Uterus (tissue), 4 donors: ENCODE results near the gene DRAP1. TPM values are rescaled to one million over a fixed set of nuclear protein-coding genes. Genes with fewer than 3 reads are reported as not detected.
A peak's percentile ranks its signal among the peaks of the same experiment; 100 is the strongest.

Experiments used
- DNase-seq, 2 donors: peaks; one replicate each; pipeline ENCODE4 v3.0.0-alpha.2; 2019 to 2020
- H3K27ac ChIP-seq, 2 donors: fragments of 200-600 bp; sonication (generic); 1 replicate in 1 of 2; 2 replicates in 1 of 2; pipeline ENCODE4 v1.5.1; 2016 to 2018
- H3K27me3 ChIP-seq, 2 donors: fragments of 200-600 bp; sonication (generic); one replicate each; pipeline ENCODE4 v1.5.1; 2018 to 2019; ENCODE audit warnings: control low read depth in 1 of 2
- H3K36me3 ChIP-seq, 2 donors: fragments of 200-600 bp; sonication (generic); one replicate each; pipeline ENCODE4 v1.5.1; 2019; ENCODE audit warnings: control low read depth in 1 of 2
- H3K4me1 ChIP-seq, 2 donors: fragments of 200-600 bp; sonication (generic); one replicate each; pipeline ENCODE4 v1.5.1; 2018 to 2019; ENCODE audit warnings: control low read depth in 1 of 2
- H3K4me3 ChIP-seq, 2 donors: fragments of 200-600 bp; sonication (generic); 1 replicate in 1 of 2; 2 replicates in 1 of 2; pipeline ENCODE4 v1.5.1; 2018 to 2019; ENCODE audit warnings: mild to moderate bottlenecking in 1 of 2
- H3K9me3 ChIP-seq, 2 donors: fragments of 200-600 bp; sonication (generic); one replicate each; pipeline ENCODE4 v1.5.1; 2019; ENCODE audit warnings: control low read depth in 1 of 2
- POLR2A ChIP-seq, 2 donors: fragments of 450-650 bp; IDR thresholded peaks; one replicate each; pipeline ENCODE4 v1.6.1; 2016; ENCODE audit warnings: antibody characterized with exemption in 2 of 2, mild to moderate bottlenecking in 1 of 2, moderate library complexity in 1 of 2
- intact Hi-C: fragments of 100-400 bp; cut with DNase I; formaldehyde crosslinking; loops from one replicate; pipeline ENCODE4 v1.15.1; 2023; ENCODE audit warnings: low total_unique reads
- total RNA-seq, 4 donors: library from RNA; depleted of rRNA in 3 of 4; stranded (reverse); fragments of >200 nt in 3 of 4; gene quantifications; one replicate each; pipeline versions ENCODE4 v1.1.0 to v1.2.4, GENCODE V29; 2014 to 2023
- TF ChIP-seq, protein P1 (sequence below), 4 experiments: fragments of 200-600 bp in 2 of 4; fragments of 450-650 bp in 2 of 4; sonication (generic) in 2 of 4; IDR thresholded peaks; one replicate each; pipeline ENCODE4 v1.5.1; 2016 to 2019; ENCODE audit warnings: antibody characterized with exemption in 4 of 4, mild to moderate bottlenecking in 2 of 4, moderate library complexity in 1 of 4
- donor health status: DM: yes; HTN: yes; CAD: no.

DRAP1 gene
- total RNA-seq, 4 donors from 2014 or later: 9.2 to 83.0 (median 60.6) TPM

GRCh38 chr11:65958291-65958690, 39.1 kb downstream of the DRAP1 start:
- TF ChIP-seq, protein P1, sequence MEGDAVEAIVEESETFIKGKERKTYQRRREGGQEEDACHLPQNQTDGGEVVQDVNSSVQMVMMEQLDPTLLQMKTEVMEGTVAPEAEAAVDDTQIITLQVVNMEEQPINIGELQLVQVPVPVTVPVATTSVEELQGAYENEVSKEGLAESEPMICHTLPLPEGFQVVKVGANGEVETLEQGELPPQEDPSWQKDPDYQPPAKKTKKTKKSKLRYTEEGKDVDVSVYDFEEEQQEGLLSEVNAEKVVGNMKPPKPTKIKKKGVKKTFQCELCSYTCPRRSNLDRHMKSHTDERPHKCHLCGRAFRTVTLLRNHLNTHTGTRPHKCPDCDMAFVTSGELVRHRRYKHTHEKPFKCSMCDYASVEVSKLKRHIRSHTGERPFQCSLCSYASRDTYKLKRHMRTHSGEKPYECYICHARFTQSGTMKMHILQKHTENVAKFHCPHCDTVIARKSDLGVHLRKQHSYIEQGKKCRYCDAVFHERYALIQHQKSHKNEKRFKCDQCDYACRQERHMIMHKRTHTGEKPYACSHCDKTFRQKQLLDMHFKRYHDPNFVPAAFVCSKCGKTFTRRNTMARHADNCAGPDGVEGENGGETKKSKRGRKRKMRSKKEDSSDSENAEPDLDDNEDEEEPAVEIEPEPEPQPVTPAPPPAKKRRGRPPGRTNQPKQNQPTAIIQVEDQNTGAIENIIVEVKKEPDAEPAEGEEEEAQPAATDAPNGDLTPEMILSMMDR (IDR thresholded peaks at IDR 0.05): no peak
- no peak for TF ChIP-seq POLR2A (IDR thresholded peaks at IDR 0.05)
- Histone ChIP-seq H3K36me3 (no peaks in the 10 kb centered on the region), H3K27me3 (no peaks in the 10 kb centered on the region), H3K4me1 (peaks cover 6 to 8% of the 10 kb centered on the region in 2 donors), H3K4me3 (no peak overlapping the region), H3K9me3 (no peaks in the 10 kb centered on the region), H3K27ac (no peak overlapping the region)
- no peak for DNase-seq
- intact Hi-C loops: no loop called here

GRCh38 chr11:65958774-65959420, 39.7 kb downstream of the DRAP1 start:
- intact Hi-C loops: no loop called here
- DNase-seq: no peak
- no peaks in the 10 kb centered on the region for H3K36me3 ChIP-seq
- TF ChIP-seq POLR2A (IDR thresholded peaks at IDR 0.05): no peak
- TF ChIP-seq, protein P1 (IDR thresholded peaks at IDR 0.05): no peak
- H3K9me3 ChIP-seq: no peaks in the 10 kb centered on the region
- no peak overlapping the region for H3K4me3 ChIP-seq
- peaks cover 9% of the 10 kb centered on the region in 2 donors for H3K4me1 ChIP-seq
- no peak overlapping the region for H3K27ac ChIP-seq
- H3K27me3 ChIP-seq: no peaks in the 10 kb centered on the region

- intact Hi-C loops: no loop called here
- no peaks in the 10 kb centered on the region for H3K27me3 ChIP-seq
- peak overlapping the region; percentile 81 to 87 for H3K27ac ChIP-seq
- peak overlapping the region; percentile 51 to 88 for H3K4me3 ChIP-seq
- H3K9me3 ChIP-seq: no peaks in the 10 kb centered on the region
- TF ChIP-seq POLR2A (IDR thresholded peaks at IDR 0.05): no peak
- TF ChIP-seq, protein P1 (IDR thresholded peaks at IDR 0.05): no peak
- peaks cover 9 to 12% of the 10 kb centered on the region in 2 donors for H3K4me1 ChIP-seq
- DNase-seq: no peak
- no peaks in the 10 kb centered on the region for H3K36me3 ChIP-seq
Measured at GRCh38 chr11:65960824-65961266, 41.6 kb downstream of the DRAP1 start.

DNA sequence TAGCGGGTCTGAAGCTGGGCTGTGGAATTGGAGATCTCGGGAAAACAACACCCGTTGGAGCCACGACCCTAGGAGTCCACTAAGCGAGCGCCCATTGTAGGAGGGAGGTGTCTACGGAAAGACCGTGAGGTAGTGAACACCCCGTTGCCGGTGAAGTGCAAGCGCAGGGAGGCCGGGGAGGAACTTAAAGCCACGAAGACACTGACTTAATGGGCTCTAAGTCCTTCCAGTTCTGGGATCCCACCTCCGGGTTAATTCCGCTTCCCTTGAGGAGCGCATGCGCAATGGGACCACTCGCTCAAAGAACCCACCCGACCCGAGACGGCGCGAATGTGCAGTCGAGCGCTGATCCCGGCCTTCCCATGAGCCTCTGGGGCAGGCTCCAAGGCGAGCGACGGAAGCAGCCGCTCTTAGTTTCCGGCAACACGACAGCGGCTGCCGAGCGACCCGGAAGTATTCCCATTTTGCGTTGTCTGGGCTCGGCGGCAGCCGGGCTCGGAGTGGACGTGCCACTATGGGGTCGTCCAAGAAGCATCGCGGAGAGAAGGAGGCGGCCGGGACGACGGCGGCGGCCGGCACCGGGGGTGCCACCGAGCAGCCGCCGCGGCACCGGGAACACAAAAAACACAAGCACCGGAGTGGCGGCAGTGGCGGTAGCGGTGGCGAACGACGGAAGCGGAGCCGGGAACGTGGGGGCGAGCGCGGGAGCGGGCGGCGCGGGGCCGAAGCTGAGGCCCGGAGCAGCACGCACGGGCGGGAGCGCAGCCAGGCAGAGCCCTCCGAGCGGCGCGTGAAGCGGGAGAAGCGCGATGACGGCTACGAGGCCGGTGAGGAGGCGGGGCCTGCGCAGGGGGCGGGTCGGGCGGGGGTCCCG, 42.3 kb downstream of the DRAP1 start, which contains the start of gene SART1:
TSS of gene SART1 (plus strand) at position 468 of the 874 bp plus-strand sequence. CDS start at position 515, 47 bp downstream.
- Histone ChIP-seq H3K27me3 (no peaks in the 10 kb centered on the region), H3K4me1 (peaks cover 9 to 12% of the 10 kb centered on the region in 2 donors), H3K9me3 (no peaks in the 10 kb centered on the region), H3K27ac (peak within 1 kb of the TSS; percentile 81 to 87), H3K36me3 (no peaks in the 10 kb centered on the region), H3K4me3 (peak within 1 kb of the TSS; percentile 51 to 88)
- intact Hi-C loops: no loop called here
- DNase-seq: peak; percentile 97 to 98
- TF ChIP-seq, protein P1 (IDR thresholded peaks at IDR 0.05): peak in 3 of 4 experiments; percentile 15 to 53 (median 22)
- peak; percentile 32 to 71 for TF ChIP-seq POLR2A (IDR thresholded peaks at IDR 0.05)
